T-helper 9 cell (primary cell): Measurements from ENCODE around the gene CENPE.

ENCODE experiments used
- DNase-seq: peaks from one replicate; pipeline ENCODE4 v3.0.0-alpha.2; 2020

Gene CENPE

DNA sequence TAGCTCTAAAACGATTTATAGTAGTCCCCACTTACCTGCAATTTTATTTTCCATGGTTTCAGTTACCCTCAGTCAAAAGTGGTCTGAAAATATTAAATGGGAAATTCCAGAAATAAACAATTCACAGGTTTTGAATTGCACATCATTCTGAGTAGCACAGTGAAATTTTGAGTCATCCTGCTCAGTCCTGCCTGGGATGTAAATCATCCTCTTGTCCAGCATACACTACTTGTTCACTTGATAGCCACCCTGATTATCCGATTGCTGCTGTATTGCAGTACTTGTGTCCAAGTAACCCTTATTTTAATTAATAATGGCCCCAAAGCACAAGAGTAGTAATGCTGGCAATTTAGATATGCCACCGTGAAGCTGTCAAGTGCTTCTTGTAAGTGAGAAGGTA is 75.0 kb downstream of the CENPE start:
- no peak for DNase-seq

GRCh38 chr4:103118166-103118565 is 80.0 kb downstream of the CENPE start:
- DNase-seq: no peak

GRCh38 chr4:103111598-103111997 is 86.5 kb downstream of the CENPE start:
- no peak for DNase-seq

GRCh38 chr4:103108542-103108941 is 89.6 kb downstream of the CENPE start:
- DNase-seq: no peak

GRCh38 chr4:103105558-103106356 is 92.4 kb downstream of the CENPE start:
- DNase-seq: no peak

DNA sequence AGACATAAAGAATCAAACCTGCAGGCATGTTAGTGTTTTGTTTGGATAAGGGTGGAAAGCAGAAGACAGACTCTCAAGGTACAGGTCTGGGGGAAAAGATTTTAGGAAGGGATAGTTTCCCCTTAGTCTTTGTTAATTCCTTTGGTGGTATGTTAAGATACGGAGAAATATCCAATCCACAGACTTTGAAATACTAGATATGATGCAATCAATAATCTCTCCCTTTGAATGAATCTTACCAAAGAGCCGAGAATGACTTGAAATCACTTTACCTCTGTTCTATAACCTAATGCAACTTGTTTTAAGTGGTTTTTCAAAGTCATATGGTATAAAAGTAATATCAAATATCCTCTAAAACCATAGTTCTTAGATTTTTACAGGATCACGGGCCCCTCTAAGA is 93.3 kb downstream of the CENPE start:
- no peak for DNase-seq

DNA sequence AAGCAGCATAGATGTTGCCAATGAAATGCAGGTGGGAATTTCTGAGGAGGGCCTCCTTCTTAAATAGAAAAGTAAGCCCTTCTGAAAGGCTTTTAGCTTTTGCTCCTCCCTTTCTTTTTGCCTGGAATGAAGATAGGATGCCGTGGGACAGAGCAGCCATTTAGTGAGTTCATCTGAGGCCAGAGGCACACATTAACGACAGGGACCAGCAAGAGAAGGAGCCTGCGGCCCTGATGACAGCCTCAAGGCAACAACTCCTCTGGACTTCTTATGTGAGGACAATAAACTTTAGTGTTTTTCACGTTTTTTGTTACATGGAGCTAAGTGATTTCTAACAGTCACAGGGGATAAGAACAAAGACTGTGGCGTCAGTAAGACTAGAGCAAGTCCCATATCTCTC is 97.5 kb downstream of the CENPE start:
- DNase-seq: no peak

DNA sequence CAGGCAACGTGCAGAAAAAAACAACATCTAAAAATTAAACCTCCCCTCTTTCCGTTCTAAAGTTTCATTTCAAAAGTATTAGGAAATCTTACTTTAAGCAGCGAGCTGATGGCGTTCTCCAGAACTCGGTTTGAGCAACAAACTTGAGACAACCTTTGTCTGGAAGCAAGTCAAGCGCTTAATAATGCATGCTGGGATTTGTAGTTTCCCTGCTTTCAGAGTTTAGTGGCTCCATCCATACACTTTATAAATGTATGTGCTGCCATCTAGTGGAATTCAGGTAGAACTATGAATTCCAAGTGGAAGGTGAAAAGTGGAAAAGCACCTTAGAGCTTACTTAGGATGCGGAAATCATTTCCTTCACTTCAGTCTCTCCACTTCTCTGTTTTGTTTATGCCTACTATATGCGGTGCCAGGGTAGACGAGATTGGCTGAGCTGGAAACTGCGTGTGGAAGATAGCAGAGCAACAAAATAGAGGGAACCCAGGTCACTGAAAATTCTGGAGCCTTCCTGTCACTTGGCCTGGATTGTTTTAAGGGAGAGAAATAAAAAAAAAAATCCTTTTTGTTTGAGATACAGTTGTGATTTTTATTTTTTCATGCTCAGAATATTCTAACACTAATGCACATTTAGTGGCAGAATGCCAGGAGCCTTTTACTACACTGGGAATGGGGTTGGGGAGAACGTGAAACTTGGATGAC is 98.3 kb downstream of the CENPE start, which contains the start of gene BDH2:
BDH2 (minus strand) TSS at position 144 of the 702 bp plus-strand sequence. CDS start 3,580 bp downstream, outside the sequence.
- DNase-seq: peak; percentile 6

DNA sequence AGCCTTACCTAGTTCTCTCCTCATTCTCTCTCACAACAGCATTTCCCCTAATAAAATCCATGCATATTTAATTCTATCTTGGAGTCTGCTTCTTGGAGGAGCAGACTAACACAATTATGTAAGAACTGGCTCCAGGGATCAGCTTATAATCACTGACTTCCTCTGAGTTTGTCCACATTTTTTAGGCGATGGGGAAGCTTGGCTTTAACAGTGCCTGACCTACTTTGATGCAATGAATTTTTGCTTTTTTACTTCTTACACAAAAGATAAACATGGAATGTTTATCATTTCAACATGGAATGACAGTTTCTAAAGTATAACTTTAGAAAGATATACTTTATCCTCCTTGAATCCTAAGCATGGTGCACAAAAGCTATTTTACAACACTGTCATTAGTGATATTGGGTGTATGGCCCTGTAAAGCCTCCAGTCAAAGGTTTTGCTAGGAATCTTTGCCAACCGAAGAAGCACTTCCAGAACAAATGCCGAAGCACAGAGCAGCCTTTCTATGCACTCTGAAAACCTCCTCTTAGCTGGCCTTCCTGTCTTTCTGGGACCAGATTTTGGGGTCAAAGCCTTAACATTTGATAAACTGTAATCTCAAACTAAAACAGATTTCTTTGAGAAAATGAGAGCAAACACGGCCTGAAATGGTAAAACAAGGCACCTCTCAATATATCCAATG is 99.2 kb downstream of the CENPE start:
- DNase-seq: no peak

- no peak for DNase-seq
These were observed 99.8 kb downstream of the CENPE start for GRCh38 chr4:103098341-103098740.

GRCh38 chr4:103097112-103097511 is 101.0 kb downstream of the CENPE start:
- DNase-seq: no peak

DNA sequence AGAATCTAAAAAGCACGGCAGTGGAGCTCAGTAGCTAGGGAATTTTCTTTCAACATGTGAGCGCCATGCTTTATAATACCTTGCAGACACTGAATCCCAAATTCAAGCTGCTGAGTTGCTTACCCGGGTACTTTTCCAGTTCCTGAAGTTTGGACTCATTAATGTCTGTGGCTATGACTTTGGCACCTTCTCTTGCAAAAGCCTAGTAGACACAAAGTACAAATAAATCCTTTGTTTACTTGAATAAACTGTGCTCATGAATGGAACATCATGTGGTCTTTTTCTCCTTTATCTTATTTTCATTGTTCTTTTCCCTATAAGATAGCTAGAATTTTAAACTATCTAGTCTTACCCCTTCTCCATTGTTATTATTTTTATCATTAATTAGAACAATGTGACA is 103.1 kb downstream of the CENPE start:
- DNase-seq: no peak

DNA sequence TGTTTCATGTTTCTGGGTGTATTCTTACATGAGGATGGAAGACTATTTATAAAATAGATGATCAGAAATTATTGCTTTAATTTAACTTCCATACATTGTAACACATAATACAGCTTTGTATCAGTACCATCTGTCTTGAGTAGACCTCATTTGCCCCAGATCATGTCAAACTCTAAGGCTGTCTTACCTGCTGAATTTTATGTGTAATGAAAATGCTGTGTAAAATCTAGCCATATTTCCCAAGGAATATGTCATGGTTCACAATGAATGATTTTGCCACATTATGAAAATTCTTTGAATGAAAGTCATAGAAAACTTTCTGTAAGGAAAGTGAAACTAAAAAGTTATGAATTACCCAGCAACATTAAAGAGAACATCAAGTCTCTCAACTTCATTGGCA is 105.9 kb downstream of the CENPE start:
- no peak for DNase-seq

- DNase-seq: peak; percentile 9
These were observed 106.4 kb downstream of the CENPE start for GRCh38 chr4:103091601-103092223.

DNA sequence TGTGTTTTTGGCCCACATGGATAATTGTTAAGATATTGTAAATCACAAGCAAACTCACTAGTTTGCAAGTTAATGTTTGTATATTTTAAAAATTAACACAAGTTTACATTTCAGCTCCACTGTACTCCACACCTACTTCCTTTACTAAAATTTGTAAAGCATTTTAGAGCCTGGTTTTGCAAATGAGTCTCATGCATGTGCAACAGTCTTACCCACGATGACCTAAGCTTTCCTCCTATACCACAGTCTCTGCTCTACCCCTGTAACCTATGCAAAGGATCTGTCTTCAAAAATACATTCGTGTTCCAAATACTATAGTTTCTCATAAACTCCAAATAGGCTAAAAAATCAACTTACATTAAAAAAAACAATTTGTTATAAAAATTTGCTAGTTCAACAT is 108.7 kb downstream of the CENPE start:
- DNase-seq: no peak

GRCh38 chr4:103086551-103086950 is 111.6 kb downstream of the CENPE start:
- DNase-seq: no peak

GRCh38 chr4:103085555-103086196 is 112.5 kb downstream of the CENPE start:
- no peak for DNase-seq

GRCh38 chr4:103079621-103080020 is 118.5 kb downstream of the CENPE start:
- no peak for DNase-seq

DNA sequence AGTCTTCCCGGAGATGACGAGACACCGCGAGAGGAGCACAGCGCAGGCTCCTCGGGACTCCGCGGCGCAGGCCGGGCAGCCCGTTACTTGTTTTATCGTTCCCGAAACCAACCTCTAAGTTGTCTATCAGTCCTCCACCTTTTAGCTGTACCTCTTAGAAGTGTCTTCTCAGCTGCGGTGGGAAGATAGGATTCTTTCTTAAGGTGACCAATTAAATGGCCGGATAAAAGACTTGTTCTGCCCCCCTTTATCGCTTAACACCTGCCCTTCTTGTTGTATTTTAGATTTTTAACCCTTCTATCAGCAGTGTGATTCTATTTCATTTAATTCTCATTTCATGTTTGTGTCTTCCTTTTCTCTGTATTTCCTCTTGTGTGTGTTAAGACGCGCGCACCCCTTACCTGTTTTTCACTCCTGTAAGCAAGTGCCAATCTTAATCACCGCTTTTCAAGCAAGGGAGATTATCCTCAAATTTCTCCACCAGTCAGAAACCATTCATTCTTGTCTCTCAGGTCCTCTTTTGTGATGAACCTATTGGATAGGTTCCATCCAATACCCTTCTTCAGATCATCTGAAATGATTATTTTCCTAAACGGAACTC is 121.3 kb downstream of the CENPE start, which contains the start of gene SLC9B2:
SLC9B2 (minus strand) TSS at position 15 of the 601 bp plus-strand sequence. CDS start 9,211 bp downstream, outside the sequence.
- no peak for DNase-seq

- peak; percentile 48 for DNase-seq
These were observed 122.0 kb downstream of the CENPE start for GRCh38 chr4:103075894-103076746.

DNA sequence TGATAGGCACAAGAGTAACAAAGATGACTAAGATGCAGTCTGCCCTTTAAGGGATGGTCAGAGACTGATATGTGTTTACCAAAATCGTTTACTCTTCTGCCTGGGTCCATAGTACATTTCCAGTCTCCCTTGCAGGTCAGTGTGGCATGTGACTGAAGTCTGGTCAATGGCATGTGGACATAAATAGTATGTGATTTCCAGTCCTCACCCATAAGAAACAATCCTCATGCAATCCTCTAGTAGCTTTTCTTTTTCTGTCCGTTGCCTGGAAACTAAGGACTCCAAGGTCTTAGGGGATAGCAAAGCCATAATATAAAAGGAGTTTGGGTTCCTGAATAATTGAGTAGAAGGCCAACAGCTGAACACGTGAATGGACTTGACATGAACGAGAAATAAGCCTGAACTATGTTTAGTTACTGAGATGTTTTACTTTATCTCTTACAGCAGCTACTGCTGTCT is 122.7 kb downstream of the CENPE start:
- no peak for DNase-seq
